ENCODE data around the gene FGD3.

DNA sequence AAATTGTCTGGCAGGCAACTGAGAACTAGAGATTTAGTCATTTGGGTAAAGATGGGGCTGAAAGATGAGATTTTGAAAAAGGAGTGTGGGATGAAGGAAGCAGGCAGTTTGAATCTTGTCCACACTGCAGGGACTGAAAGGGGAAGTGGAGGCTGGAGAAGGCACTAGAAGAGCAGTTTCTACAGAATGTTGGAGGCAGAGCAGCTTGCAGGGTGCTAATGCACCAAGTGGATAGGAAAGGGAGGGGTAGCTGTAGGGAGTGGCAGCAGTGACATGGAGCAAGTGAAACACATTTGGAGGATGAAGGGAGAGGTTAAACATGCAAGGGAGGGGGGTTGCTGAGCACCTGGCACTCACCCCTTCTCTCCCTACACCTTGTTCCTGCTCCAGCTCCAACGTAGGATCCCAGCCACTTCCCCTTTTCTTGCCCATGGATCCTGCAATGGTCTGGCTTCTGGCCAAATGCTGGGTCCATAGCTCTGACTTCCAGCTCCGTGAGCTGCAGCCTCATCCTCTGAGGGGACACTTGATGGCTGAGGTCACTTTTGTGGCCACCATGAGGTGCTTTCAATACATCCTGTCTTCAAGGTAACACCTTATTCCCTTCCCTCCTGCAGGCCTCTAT is 30.0 kb upstream of the FGD3 start:
- TF ChIP-seq, protein P1, sequence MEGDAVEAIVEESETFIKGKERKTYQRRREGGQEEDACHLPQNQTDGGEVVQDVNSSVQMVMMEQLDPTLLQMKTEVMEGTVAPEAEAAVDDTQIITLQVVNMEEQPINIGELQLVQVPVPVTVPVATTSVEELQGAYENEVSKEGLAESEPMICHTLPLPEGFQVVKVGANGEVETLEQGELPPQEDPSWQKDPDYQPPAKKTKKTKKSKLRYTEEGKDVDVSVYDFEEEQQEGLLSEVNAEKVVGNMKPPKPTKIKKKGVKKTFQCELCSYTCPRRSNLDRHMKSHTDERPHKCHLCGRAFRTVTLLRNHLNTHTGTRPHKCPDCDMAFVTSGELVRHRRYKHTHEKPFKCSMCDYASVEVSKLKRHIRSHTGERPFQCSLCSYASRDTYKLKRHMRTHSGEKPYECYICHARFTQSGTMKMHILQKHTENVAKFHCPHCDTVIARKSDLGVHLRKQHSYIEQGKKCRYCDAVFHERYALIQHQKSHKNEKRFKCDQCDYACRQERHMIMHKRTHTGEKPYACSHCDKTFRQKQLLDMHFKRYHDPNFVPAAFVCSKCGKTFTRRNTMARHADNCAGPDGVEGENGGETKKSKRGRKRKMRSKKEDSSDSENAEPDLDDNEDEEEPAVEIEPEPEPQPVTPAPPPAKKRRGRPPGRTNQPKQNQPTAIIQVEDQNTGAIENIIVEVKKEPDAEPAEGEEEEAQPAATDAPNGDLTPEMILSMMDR (conservative IDR thresholded peaks at IDR 0.05; ENCODE audit: low read depth, low read length) = no peak
- no peak for TF ChIP-seq EZH2 (IDR thresholded peaks at IDR 0.05; ENCODE audit: borderline replicate concordance, low read depth, low read length, poor library complexity, severe bottlenecking)

All from A673 (cell line).